ENCODE measurements around the gene ANKFN1.

GRCh38 chr17:56326001-56326359 is 172.7 kb downstream of the ANKFN1 start:
- TF ChIP-seq, protein P1, sequence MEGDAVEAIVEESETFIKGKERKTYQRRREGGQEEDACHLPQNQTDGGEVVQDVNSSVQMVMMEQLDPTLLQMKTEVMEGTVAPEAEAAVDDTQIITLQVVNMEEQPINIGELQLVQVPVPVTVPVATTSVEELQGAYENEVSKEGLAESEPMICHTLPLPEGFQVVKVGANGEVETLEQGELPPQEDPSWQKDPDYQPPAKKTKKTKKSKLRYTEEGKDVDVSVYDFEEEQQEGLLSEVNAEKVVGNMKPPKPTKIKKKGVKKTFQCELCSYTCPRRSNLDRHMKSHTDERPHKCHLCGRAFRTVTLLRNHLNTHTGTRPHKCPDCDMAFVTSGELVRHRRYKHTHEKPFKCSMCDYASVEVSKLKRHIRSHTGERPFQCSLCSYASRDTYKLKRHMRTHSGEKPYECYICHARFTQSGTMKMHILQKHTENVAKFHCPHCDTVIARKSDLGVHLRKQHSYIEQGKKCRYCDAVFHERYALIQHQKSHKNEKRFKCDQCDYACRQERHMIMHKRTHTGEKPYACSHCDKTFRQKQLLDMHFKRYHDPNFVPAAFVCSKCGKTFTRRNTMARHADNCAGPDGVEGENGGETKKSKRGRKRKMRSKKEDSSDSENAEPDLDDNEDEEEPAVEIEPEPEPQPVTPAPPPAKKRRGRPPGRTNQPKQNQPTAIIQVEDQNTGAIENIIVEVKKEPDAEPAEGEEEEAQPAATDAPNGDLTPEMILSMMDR (conservative IDR thresholded peaks at IDR 0.05), result no peak
- TF ChIP-seq ZFX (IDR thresholded peaks at IDR 0.05), result no peak

All from C4-2B (cell line).